MCF 10A (cell line): Measurements from ENCODE around the gene TEC. TPM values are rescaled to one million over a fixed set of nuclear protein-coding genes. Genes with fewer than 3 reads are reported as not detected.

Experiments used
- BruUV-seq: library from RNA; stranded (reverse); fragments of 400-500 nt; replicated peaks from 2 replicates; lab custom pipeline; 2021; lab: Mats Ljungman, UMichigan
- CTCF ChIA-PET: fragments of 300-600 bp; sonication (Branson Sonifier 250); formaldehyde crosslinking; extraction: SDS; loops from one replicate; lab custom pipeline; 2021; ENCODE audit warnings: antibody characterized with exemption, inconsistent platforms; lab: Yijun Ruan, JAX
- POLR2A ChIA-PET: fragments of 300-600, 350-650 bp; sonication (Branson Sonifier 250); formaldehyde crosslinking; extraction: SDS; loops from one replicate; lab custom pipeline; 2020; ENCODE audit warnings: antibody characterized with exemption, inconsistent platforms; lab: Yijun Ruan, JAX
- DNase-seq: peaks from one replicate; pipeline ENCODE4 v3.0.0-alpha.2; 2018; ENCODE audit not compliant: unreplicated experiment
- H3K27ac Mint-ChIP-seq: one replicate; pipeline ENCODE4 v1.8.0; 2022; ENCODE audit warnings: mild to moderate bottlenecking, low read depth, mixed read lengths; ENCODE audit not compliant: unreplicated experiment
- H3K27me3 Mint-ChIP-seq: one replicate; pipeline ENCODE4 v1.8.0; 2022; ENCODE audit warnings: mixed read lengths; ENCODE audit not compliant: insufficient read depth, unreplicated experiment
- H3K36me3 Mint-ChIP-seq: one replicate; pipeline ENCODE4 v1.8.0; 2022; ENCODE audit warnings: mild to moderate bottlenecking, moderate library complexity, mixed read lengths; ENCODE audit not compliant: insufficient read depth, unreplicated experiment
- H3K4me1 Mint-ChIP-seq: one replicate; pipeline ENCODE4 v1.8.0; 2022; ENCODE audit warnings: mixed read lengths; ENCODE audit not compliant: insufficient read depth, unreplicated experiment
- H3K4me3 Mint-ChIP-seq: one replicate; pipeline ENCODE4 v1.8.0; 2022; ENCODE audit warnings: mild to moderate bottlenecking, moderate library complexity, mixed read lengths; ENCODE audit not compliant: unreplicated experiment
- H3K9me3 Mint-ChIP-seq: one replicate; pipeline ENCODE4 v1.8.0; 2022; ENCODE audit warnings: mixed read lengths; ENCODE audit not compliant: unreplicated experiment
- CTCF ChIP-seq: fragments of 200-600 bp; IDR thresholded peaks from one replicate; pipeline ENCODE4 v1.8.0; 2022; ENCODE audit warnings: antibody characterized with exemption, mild to moderate bottlenecking; ENCODE audit not compliant: unreplicated experiment
- intact Hi-C: fragments of 100-400 bp; cut with micrococcal nuclease; formaldehyde crosslinking; loops from 2 replicates; pipeline ENCODE4 v1.14.1; 2022
- total RNA-seq: library from RNA; stranded (reverse); gene quantifications from 2 replicates; pipeline ENCODE4 v1.2.3, GENCODE V29; 2022

Gene TEC
- total RNA-seq, 1 experiment from 2014 or later: 1.1 TPM

DNA sequence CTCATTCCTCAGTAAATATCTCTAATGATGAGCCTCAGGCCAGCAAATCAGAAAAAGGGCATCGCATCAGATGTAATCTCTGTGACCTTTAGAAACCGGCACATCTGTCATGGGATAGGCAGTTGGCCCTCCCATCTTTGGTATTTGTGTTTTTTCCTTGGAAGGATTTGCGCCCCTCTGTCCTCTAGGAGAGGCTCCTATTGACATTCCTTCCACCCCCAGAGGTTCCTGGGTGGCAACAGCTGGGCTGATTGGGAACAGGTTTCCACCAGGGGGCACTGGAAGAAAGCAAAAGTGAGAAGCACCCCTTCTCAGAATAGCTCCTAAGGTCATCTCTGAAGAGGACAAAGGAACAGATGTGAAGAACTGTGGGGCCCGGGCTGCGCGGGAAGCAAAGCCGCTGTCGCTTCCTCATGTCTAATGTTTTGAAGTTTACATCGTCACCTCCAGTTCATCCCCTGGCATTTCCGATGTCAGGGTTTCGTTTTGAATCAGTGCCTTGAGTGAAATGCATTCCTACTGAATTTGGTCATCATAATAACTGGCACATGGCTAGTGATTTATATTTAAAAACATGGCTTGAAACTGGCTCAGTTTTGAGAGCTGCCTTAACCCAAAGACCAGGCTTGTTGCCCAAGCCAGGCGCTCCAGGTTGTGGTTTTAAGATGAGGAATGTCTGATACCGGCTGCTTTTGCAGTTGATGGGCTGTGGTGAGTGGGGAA is 141.8 kb downstream of the TEC start:
- CTCF ChIA-PET: interaction anchor here (0.6 to 3.8 kb wide), 26 partner anchors 10 to 564 kb away, joined by 3 to 35 read pairs (median 3); no protein-coding TSS in a partner anchor
- Mint-ChIP-seq H3K4me3 (peak overlapping the region; percentile 70), H3K27ac (peak overlapping the region; percentile 57), H3K36me3 (no peaks in the 10 kb centered on the region), H3K9me3 (no peaks in the 10 kb centered on the region), H3K27me3 (no peaks in the 10 kb centered on the region), H3K4me1 (peaks cover 9% of the 10 kb centered on the region)
- POLR2A ChIA-PET: interaction anchor here (0.7 to 0.9 kb wide), 3 partner anchors 17 to 163 kb away, joined by 3 read pairs; no protein-coding TSS in a partner anchor
- DNase-seq: peak; percentile 83
- peak; percentile 52 for TF ChIP-seq CTCF
- BruUV-seq: no TSS peak
- intact Hi-C loops: loop anchor here (1.0 to 5.0 kb wide), 3 partner anchors 147 to 419 kb away; no protein-coding TSS in a partner anchor

- DNase-seq: no peak
- Mint-ChIP-seq H3K4me3 (no peak overlapping the region), H3K9me3 (no peaks in the 10 kb centered on the region), H3K27ac (peak overlapping the region; percentile 57), H3K4me1 (peaks cover 9% of the 10 kb centered on the region), H3K27me3 (no peaks in the 10 kb centered on the region), H3K36me3 (no peaks in the 10 kb centered on the region)
- BruUV-seq: no TSS peak
- no peak for TF ChIP-seq CTCF
- POLR2A ChIA-PET: interaction anchor here (0.6 to 0.7 kb wide), 2 partner anchors 94 to 163 kb away, joined by 3 read pairs; no protein-coding TSS in a partner anchor
- CTCF ChIA-PET: interaction anchor here (0.6 to 3.8 kb wide), 16 partner anchors 9 to 601 kb away, joined by 3 to 35 read pairs (median 3); no protein-coding TSS in a partner anchor
- intact Hi-C loops: loop anchor here (5.0 kb wide), 2 partner anchors 165 to 420 kb away; no protein-coding TSS in a partner anchor
Observed at GRCh38 chr4:48127231-48127630, 142.4 kb downstream of the TEC start.

- no peak for DNase-seq
- no peak overlapping the region for H3K4me3 Mint-ChIP-seq
- ChIA-PET POLR2A (interaction anchor here (0.6 kb wide), 1 partner anchor 94 kb away, joined by 3 read pairs; no protein-coding TSS in a partner anchor), CTCF (interaction anchor here (0.6 to 3.8 kb wide), 7 partner anchors 13 to 601 kb away, joined by 3 to 35 read pairs (median 3); no protein-coding TSS in a partner anchor)
- H3K27me3 Mint-ChIP-seq: no peaks in the 10 kb centered on the region
- H3K4me1 Mint-ChIP-seq: peaks cover 9% of the 10 kb centered on the region
- no peaks in the 10 kb centered on the region for H3K9me3 Mint-ChIP-seq
- no peak overlapping the region for H3K27ac Mint-ChIP-seq
- intact Hi-C loops: loop anchor here (5.0 kb wide), 2 partner anchors 166 to 421 kb away; no protein-coding TSS in a partner anchor
- BruUV-seq: no TSS peak
- no peaks in the 10 kb centered on the region for H3K36me3 Mint-ChIP-seq
- no peak for TF ChIP-seq CTCF
Observed at GRCh38 chr4:48126621-48127020, 143.0 kb downstream of the TEC start.

DNA sequence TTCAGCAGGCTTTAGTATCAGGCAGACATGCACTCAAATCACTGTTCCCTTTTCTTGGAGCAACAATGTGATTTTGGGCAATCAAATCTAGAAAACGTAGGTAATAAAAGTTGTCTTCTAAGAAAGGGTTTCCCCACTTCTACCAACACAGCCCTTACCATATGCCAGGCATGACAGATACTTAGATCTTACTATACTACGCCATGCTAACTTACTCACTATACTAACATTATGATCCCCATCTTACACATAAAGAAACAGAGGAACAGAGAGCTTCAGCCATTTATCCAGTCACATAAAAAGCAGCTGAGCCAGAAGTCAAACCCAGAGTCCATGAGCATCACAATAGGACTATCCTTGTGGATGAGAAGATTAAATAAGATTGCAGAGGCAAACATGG is 144.8 kb downstream of the TEC start:
- intact Hi-C loops: loop anchor here (5.0 kb wide), 2 partner anchors 167 to 422 kb away; no protein-coding TSS in a partner anchor
- DNase-seq: no peak
- no peak overlapping the region for H3K27ac Mint-ChIP-seq
- BruUV-seq: no TSS peak
- H3K36me3 Mint-ChIP-seq: no peaks in the 10 kb centered on the region
- POLR2A ChIA-PET: interaction anchor here (0.6 to 0.7 kb wide), 2 partner anchors 18 to 111 kb away, joined by 3 to 4 read pairs; no protein-coding TSS in a partner anchor
- no peaks in the 10 kb centered on the region for H3K9me3 Mint-ChIP-seq
- no peak overlapping the region for H3K4me3 Mint-ChIP-seq
- H3K27me3 Mint-ChIP-seq: no peaks in the 10 kb centered on the region
- TF ChIP-seq CTCF: no peak
- CTCF ChIA-PET: interaction anchor here (0.6 to 2.8 kb wide), 8 partner anchors 15 to 401 kb away, joined by 3 to 13 read pairs (median 3); no protein-coding TSS in a partner anchor
- H3K4me1 Mint-ChIP-seq: peaks cover 9% of the 10 kb centered on the region
